Fibroblast of the aortic adventitia (primary cell): ENCODE results near the gene CMTM5. TPM values are rescaled to one million over a fixed set of nuclear protein-coding genes. Genes with fewer than 3 reads are reported as not detected.
"Not testable (repeated sequence)": the region's sequence is repeated elsewhere in the genome, so short reads cannot be mapped to it uniquely, and the experiment has no call there.

Experiments
- DNase-seq: peaks from one replicate; pipeline ENCODE4 v3.0.0-alpha.2; 2010; ENCODE audit warnings: low read depth
- H3K4me3 ChIP-seq: 2 replicates; pipeline ENCODE4 v1.5.1; 2011; ENCODE audit warnings: low read depth, mild to moderate bottlenecking, control low read depth, low read length, moderate library complexity
- total RNA-seq: library from RNA; depleted of rRNA; stranded (reverse); fragments of >200 nt; gene quantifications from 2 replicates; pipeline ENCODE4 v1.2.3, GENCODE V29; 2012; ENCODE audit warnings: low replicate concordance
- TF ChIP-seq, protein P1 (sequence below): IDR thresholded peaks from 2 replicates; pipeline ENCODE4 v1.5.1; 2011; ENCODE audit warnings: mild to moderate bottlenecking, low read length, control low read depth, inconsistent platforms; ENCODE audit not compliant: insufficient read depth

Gene CMTM5
- total RNA-seq, 1 donor = not detected

DNA sequence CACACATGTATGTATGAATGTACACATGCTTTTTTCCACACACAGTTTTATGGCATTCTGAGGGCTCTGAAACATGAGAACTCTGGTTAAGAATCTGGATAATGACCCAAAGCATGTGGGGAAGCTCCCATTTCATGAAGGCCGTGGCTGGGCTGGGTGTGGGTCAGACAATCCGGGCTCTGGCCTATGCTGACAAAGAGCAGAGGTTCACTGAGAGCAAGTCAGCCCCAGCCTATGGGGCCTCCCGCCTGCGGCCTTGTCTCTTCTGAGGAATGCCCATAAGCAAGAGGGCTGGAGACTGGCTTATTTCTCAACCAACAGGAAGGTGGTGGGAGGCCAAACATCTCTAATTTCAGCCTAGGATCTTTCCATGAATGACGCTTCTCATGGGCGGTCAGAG lies 22.7 kb downstream of the CMTM5 start:
- TF ChIP-seq, protein P1, sequence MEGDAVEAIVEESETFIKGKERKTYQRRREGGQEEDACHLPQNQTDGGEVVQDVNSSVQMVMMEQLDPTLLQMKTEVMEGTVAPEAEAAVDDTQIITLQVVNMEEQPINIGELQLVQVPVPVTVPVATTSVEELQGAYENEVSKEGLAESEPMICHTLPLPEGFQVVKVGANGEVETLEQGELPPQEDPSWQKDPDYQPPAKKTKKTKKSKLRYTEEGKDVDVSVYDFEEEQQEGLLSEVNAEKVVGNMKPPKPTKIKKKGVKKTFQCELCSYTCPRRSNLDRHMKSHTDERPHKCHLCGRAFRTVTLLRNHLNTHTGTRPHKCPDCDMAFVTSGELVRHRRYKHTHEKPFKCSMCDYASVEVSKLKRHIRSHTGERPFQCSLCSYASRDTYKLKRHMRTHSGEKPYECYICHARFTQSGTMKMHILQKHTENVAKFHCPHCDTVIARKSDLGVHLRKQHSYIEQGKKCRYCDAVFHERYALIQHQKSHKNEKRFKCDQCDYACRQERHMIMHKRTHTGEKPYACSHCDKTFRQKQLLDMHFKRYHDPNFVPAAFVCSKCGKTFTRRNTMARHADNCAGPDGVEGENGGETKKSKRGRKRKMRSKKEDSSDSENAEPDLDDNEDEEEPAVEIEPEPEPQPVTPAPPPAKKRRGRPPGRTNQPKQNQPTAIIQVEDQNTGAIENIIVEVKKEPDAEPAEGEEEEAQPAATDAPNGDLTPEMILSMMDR = no peak
- no peak overlapping the region for H3K4me3 ChIP-seq
- no peak for DNase-seq

DNA sequence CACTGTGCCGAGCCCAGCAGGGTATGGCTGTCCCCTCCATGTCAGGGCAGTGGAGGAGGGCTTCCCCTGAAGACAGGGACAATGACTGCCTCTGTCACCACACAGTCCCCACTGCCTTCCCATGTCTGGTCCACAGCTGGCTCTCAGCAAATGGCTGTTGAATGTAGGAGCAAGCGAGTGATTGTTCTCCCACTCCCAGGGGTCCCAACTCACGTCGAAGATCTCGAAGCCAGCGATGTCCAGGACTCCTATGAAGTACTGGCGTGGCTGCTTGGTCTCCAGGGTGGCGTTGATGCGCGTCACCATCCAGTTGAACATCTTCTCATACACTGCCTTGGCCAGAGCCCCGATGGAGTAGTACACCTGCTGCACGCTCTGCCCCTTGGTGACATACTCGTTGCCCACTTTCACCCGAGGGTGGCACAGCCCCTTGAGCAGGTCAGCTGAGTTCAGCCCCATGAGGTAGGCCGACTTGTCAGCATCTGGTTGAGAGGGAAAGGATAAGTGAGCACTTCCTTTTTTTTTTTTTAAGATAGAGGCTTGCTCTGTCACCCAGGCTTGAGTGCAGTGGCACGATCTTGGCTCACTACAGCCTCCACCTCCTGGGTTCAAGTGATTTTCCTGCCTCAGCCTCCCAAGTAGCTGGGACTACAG lies 23.8 kb downstream of the CMTM5 start:
- DNase-seq, H3K4me3 ChIP-seq: not testable (repeated sequence)

DNA sequence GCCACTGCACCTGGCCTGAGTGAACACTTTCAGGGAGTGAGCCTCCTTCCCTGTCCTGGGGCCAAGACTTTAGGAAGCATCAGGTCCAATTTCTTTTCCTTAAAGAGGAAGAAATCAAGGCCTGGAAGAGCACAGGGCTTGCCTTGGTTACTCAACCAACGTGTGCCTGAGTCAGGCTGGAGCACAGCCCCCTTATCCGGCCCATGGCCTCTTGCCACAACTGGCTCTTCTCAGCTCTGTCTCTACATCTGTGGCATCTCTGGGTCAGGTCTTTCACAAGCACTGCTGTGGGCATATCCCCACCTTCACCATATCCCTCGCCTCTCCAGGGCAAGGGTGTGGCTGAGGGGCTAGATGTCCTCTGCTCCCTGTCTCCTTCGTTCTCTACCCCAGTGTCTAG lies 24.4 kb downstream of the CMTM5 start:
- H3K4me3 ChIP-seq = no peak overlapping the region
- no peak for DNase-seq
- TF ChIP-seq, protein P1 = no peak

- H3K4me3 ChIP-seq = no peak overlapping the region
- TF ChIP-seq, protein P1 = no peak
- no peak for DNase-seq
These were observed 25.7 kb downstream of the CMTM5 start for GRCh38 chr14:23402296-23403138.

GRCh38 chr14:23403139-23403438 lies 26.2 kb downstream of the CMTM5 start:
- no peak for DNase-seq
- TF ChIP-seq, protein P1 = no peak
- no peak overlapping the region for H3K4me3 ChIP-seq

DNA sequence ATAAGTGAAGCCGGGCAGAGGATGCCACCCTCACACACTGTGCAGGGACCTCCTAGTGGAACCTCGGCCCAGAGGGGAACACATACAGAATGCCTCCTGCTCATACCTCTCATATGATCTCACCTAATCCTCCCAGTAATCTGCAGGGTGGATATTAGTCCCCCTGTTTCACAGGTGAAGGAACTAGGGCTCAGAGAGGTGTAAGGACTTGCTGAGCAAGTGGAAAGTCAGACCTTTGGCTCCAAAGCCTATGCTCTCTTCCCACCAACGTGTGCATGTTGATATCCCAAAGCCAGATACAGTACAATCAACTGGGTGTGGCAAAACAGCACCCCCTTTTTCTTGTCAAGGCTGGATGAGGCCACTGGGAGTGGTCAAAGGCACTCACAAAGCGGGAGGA lies 27.1 kb downstream of the CMTM5 start:
- TF ChIP-seq, protein P1 = no peak
- H3K4me3 ChIP-seq = no peak overlapping the region
- DNase-seq = no peak

GRCh38 chr14:23404331-23404900 lies 27.6 kb downstream of the CMTM5 start:
- no peak overlapping the region for H3K4me3 ChIP-seq
- DNase-seq = no peak
- TF ChIP-seq, protein P1 = no peak
